K562 (cell line): Measurements from ENCODE around the gene SCAMP5.

Experiments
- BCL6 ChIP-seq: fragments of 250-450 bp; sonication (Bioruptor Pico); IDR thresholded peaks from 2 replicates; pipeline ENCODE4 v1.4.0; 2020
- CAMTA2 ChIP-seq: fragments of 250-450 bp; sonication (Bioruptor Pico); conservative IDR thresholded peaks from 2 replicates; pipeline ENCODE4 v1.5.1; 2022
- DLX4 ChIP-seq: fragments of 250-450 bp; sonication (Bioruptor Pico); IDR thresholded peaks from 2 replicates; pipeline ENCODE4 v1.6.1; 2021; ENCODE audit warnings: mild to moderate bottlenecking
- EGR1 ChIP-seq: fragments of 450-650 bp; conservative IDR thresholded peaks from 2 replicates; pipeline ENCODE4 v1.6.1; 2017; ENCODE audit warnings: mild to moderate bottlenecking
- MAX ChIP-seq: sonication (generic); formaldehyde crosslinking; IDR thresholded peaks from 2 replicates; pipeline ENCODE4 v1.9.0; 2022; ENCODE audit warnings: mild to moderate bottlenecking, missing genetic modification reagents
- RAD21 ChIP-seq, 2 experiments: fragments of 250-450 bp in 1 of 2; fragments of 450-650 bp in 1 of 2; sonication (Bioruptor Pico) in 1 of 2; formaldehyde crosslinking in 1 of 2; IDR thresholded peaks in 1 of 2; conservative IDR thresholded peaks in 1 of 2; 2 replicates each; pipeline versions ENCODE4 v1.4.0 to v1.8.0; 2020 to 2022; ENCODE audit warnings: mild to moderate bottlenecking in 2 of 2, moderate library complexity in 1 of 2
- SIX5 ChIP-seq, 2 experiments: IDR thresholded peaks; 2 replicates each; pipeline ENCODE4 v1.6.1; 2011; ENCODE audit warnings: low read length in 2 of 2, borderline replicate concordance in 1 of 2, low read depth in 1 of 2, mild to moderate bottlenecking in 1 of 2, moderate library complexity in 1 of 2; ENCODE audit not compliant: insufficient read depth in 1 of 2
- TBL1XR1 ChIP-seq, 2 experiments: IDR thresholded peaks; 2 replicates each; pipeline ENCODE4 v1.6.1; 2012; ENCODE audit warnings: improper control_type of control experiment in 2 of 2, low read length in 2 of 2, mild to moderate bottlenecking in 1 of 2

GRCh38 chr15:75023872-75024636 lies 28.7 kb downstream of the SCAMP5 start:
- TF ChIP-seq EGR1 = no peak
- TF ChIP-seq DLX4 (CRISPR knock-in tag) = no peak
- TF ChIP-seq SIX5 (IDR thresholded peaks at IDR 0.05; ENCODE audit: borderline replicate concordance in 1 of 2, insufficient read depth in 1 of 2, low read depth in 1 of 2, low read length in 2 of 2) = no peak
- TF ChIP-seq CAMTA2 (CRISPR knock-in tag) = no peak
- no peak for TF ChIP-seq BCL6 (CRISPR knock-in tag)
- no peak for TF ChIP-seq MAX (CRISPR knock-in tag)
- no peak for TF ChIP-seq TBL1XR1 (IDR thresholded peaks at IDR 0.05; ENCODE audit: low read length in 2 of 2)
- TF ChIP-seq RAD21 (CRISPR knock-in tag; conservative IDR thresholded peaks at IDR 0.05 in 1 of 2, IDR thresholded peaks at IDR 0.05 in 1 of 2) = no peak
